Gastroesophageal sphincter (tissue), 4 donors: ENCODE measurements around the gene OBP2B. TPM values are rescaled to one million over a fixed set of nuclear protein-coding genes. Genes with fewer than 3 reads are reported as not detected.

Experiments
- ATAC-seq: fragments of 150-250 bp; one replicate; pipeline ENCODE4 v1.9.1; 2016; ENCODE audit warnings: mild to moderate bottlenecking, moderate library complexity
- H3K27ac ChIP-seq, 4 donors: fragments of 200-600 bp; sonication (generic) in 3 of 4; 1 replicate in 3 of 4; 2 replicates in 1 of 4; pipeline ENCODE4 v1.5.1; 2016 to 2019
- H3K27me3 ChIP-seq: fragments of 200-600 bp; sonication (generic); one replicate; pipeline ENCODE4 v1.5.1; 2019
- H3K36me3 ChIP-seq, 2 donors: fragments of 200-600 bp; sonication (generic); one replicate each; pipeline ENCODE4 v1.5.1; 2019; ENCODE audit warnings: control low read depth in 1 of 2
- H3K4me1 ChIP-seq, 3 donors: fragments of 200-600 bp; sonication (generic); 1 replicate in 2 of 3; 2 replicates in 1 of 3; pipeline ENCODE4 v1.5.1; 2016 to 2019; ENCODE audit warnings: control low read depth in 2 of 3
- H3K4me3 ChIP-seq, 2 donors: fragments of 200-600 bp; sonication (generic); one replicate each; pipeline ENCODE4 v1.5.1; 2019; ENCODE audit warnings: mild to moderate bottlenecking in 1 of 2, moderate library complexity in 1 of 2
- H3K9me3 ChIP-seq, 3 donors: fragments of 200-600 bp; sonication (generic); one replicate each; pipeline ENCODE4 v1.5.1; 2017 to 2019; ENCODE audit warnings: control low read depth in 2 of 3
- CTCF ChIP-seq, 4 experiments: fragments of 200-600 bp in 2 of 4; fragments of 450-650 bp in 2 of 4; sonication (generic) in 1 of 4; IDR thresholded peaks; one replicate each; pipeline ENCODE4 v1.5.1; 2017 to 2019; ENCODE audit warnings: antibody characterized with exemption in 4 of 4, mild to moderate bottlenecking in 2 of 4, moderate library complexity in 2 of 4
- EP300 ChIP-seq: sonication (generic); formaldehyde crosslinking; IDR thresholded peaks from one replicate; pipeline ENCODE4 v1.6.1; 2017; ENCODE audit warnings: antibody characterized with exemption, mild to moderate bottlenecking
- POLR2A ChIP-seq, 2 donors: fragments of 450-650 bp; IDR thresholded peaks; one replicate each; pipeline ENCODE4 v1.6.1; 2017; ENCODE audit warnings: antibody characterized with exemption in 2 of 2, mild to moderate bottlenecking in 2 of 2, moderate library complexity in 1 of 2
- POLR2AphosphoS5 ChIP-seq: sonication (generic); formaldehyde crosslinking; IDR thresholded peaks from one replicate; pipeline ENCODE4 v1.6.1; 2017; ENCODE audit warnings: antibody characterized with exemption
- WGBS, 2 donors: methylation state at CpG; one replicate each; pipeline ENCODE4 v1.1.5; 2018; ENCODE audit warnings: low coverage in 1 of 2; 5-methylcytosine and 5-hydroxymethylcytosine counted together
- total RNA-seq, 4 donors: library from RNA; depleted of rRNA; stranded (reverse); fragments of >200 nt; gene quantifications; one replicate each; pipeline ENCODE4 v1.1.0, GENCODE V29; 2016

OBP2B gene
- total RNA-seq, 4 donors from 2014 or later = not detected

DNA sequence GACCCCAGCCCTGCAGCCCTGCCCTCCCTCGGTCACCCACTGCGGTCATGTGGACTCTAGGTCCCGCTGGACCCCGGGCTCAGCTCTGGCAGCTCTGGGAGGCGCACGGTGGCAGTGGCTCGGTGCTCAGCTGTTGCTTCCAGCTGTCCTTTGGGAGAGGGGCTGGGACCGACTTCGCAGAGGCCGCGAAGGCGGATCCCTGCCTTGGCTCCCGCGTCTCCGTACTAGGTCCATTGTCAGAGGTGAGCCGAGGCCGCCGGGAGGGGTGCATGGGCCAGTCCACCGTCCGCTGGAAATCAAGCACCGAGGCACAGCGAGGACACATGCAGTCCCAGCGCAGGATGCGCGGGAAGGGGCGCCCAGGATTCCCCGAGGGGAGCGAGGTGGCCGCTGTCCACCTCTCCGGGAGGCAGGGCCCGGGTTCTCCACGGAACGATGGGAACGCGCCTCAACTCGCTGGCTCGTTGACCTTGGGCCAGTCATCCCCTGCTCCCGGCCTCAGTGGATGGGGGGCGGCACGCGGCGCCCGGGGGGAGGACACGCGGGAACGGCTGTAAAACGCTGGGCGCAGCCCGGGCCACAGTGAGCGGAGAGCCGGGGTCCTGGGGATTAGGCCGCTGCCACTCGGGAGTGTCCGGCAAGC lies 46.1 kb downstream of the OBP2B start:
- Histone ChIP-seq H3K9me3 (no peaks in the 10 kb centered on the region), H3K36me3 (peaks cover 0 to 25% of the 10 kb centered on the region in 2 donors), H3K27me3 (peaks cover 12% of the 10 kb centered on the region), H3K27ac (peak overlapping the region in 3 of 4 donors; percentile 67 to 85 (median 74)), H3K4me3 (peak overlapping the region; percentile 58 to 80), H3K4me1 (peaks cover 0 to 42% (median 15%) of the 10 kb centered on the region in 3 donors)
- no peak for ATAC-seq
- no CpG with 5 or more reads among the region's 54 CpGs for WGBS, 2 donors
- no peak for TF ChIP-seq POLR2A (IDR thresholded peaks at IDR 0.05)
- TF ChIP-seq POLR2AphosphoS5 = no peak
- no peak for TF ChIP-seq CTCF (IDR thresholded peaks at IDR 0.05)
- no peak for TF ChIP-seq EP300

DNA sequence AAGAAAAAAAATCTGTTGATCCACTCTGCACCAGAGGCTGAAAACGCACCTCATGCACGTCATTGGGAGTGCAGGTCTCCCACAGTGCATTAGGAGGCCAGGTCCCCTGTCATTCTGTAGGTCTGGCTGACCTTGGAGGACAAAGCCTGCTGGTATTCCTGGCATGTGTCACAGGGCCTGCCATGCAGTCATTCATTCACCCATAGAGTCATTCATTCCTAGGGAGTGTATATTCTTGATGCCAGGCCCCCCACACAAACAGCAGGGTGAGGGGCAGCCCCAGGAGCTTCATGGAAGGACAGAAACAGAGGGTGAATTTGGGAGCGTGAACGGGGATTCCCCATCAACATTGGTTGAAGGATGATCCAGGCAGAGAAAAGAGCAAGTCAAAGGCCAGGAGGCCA lies 47.5 kb downstream of the OBP2B start:
- peaks cover 0 to 42% (median 15%) of the 10 kb centered on the region in 3 donors for H3K4me1 ChIP-seq
- peaks cover 0 to 39% of the 10 kb centered on the region in 2 donors for H3K36me3 ChIP-seq
- peaks cover 12% of the 10 kb centered on the region for H3K27me3 ChIP-seq
- peak overlapping the region in 2 of 4 donors; percentile 48 to 49 for H3K27ac ChIP-seq
- no peak for ATAC-seq
- WGBS, 2 donors = 65 to 76% methylated on average over 2 to 4 of the region's 4 CpGs
- no peak overlapping the region for H3K4me3 ChIP-seq
- TF ChIP-seq CTCF (IDR thresholded peaks at IDR 0.05) = no peak
- no peak for TF ChIP-seq POLR2A (IDR thresholded peaks at IDR 0.05)
- no peak for TF ChIP-seq POLR2AphosphoS5
- no peak for TF ChIP-seq EP300
- no peaks in the 10 kb centered on the region for H3K9me3 ChIP-seq

DNA sequence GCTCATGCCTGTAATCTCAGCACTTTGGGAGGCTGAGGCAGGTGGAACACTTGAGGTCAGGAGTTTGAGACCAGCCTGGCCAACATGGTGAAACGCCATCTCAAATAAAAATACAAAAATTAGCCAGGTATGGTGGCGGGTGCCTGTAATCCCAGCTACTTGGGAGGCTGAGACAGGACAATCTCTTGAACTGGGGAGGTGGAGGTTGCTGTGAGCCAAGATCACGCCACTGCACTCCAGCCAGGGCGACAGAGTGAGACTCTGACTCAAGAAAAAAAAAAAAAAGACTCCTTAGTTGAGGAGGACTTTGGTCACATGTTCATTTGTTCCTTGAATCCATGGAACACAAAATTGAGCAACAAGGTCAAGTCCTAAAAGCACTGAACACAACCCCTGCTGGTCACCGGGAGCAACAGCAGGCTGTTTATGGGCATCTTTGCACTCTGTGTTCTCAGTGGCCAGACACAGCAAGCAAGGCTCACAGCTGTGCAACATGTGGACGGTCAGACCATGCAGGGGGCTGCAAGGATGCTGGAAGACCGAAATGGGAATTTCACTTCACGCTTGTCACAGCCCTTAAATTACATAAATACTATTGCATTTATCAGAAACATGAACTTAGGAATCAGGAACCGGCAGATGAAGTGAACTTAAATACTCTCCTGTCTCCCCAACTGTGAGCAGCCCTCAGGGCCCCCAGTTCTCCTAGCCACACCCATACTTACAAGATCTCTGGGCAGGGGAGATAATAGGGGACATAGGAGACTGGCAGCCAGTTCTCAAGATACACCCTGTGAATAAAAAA lies 48.1 kb downstream of the OBP2B start:
- H3K4me3 ChIP-seq = no peak overlapping the region
- 40 to 62% methylated on average over 3 to 9 of the region's 9 CpGs for WGBS, 2 donors
- no peak for TF ChIP-seq EP300
- TF ChIP-seq CTCF (IDR thresholded peaks at IDR 0.05) = peak in 3 of 4 experiments; percentile 67 to 77 (median 77)
- TF ChIP-seq POLR2AphosphoS5 = peak; percentile 59
- H3K27ac ChIP-seq = peak overlapping the region in 3 of 4 donors; percentile 40 to 49 (median 48)
- H3K4me1 ChIP-seq = peaks cover 0 to 42% (median 15%) of the 10 kb centered on the region in 3 donors
- H3K9me3 ChIP-seq = no peaks in the 10 kb centered on the region
- ATAC-seq = peak; percentile 81
- H3K27me3 ChIP-seq = peaks cover 12% of the 10 kb centered on the region
- H3K36me3 ChIP-seq = peaks cover 0 to 42% of the 10 kb centered on the region in 2 donors

DNA sequence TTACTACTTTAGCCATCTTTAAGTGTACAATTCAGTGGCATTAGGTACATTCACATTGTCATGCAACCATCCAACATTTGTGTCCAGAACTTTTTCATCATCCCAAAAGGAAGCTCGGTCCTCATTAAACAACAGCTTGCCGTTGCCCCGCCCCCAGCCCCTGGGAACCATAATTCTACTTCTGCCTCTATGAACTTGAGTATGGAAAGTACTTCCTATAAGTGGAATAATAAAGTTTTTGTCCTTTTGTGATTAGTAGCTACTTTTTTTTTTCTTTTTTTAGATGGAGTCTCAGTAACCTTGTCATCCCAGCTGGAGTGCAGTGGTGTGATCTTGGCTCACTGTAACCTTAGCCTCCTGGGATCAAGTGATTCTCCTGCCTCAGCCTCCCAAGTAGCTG lies 50.4 kb downstream of the OBP2B start:
- TF ChIP-seq POLR2A (IDR thresholded peaks at IDR 0.05) (no peak), EP300 (no peak), CTCF (IDR thresholded peaks at IDR 0.05) (no peak), POLR2AphosphoS5 (no peak)
- Histone ChIP-seq H3K27me3 (peaks cover 9% of the 10 kb centered on the region), H3K4me1 (peaks cover 0 to 31% (median 10%) of the 10 kb centered on the region in 3 donors), H3K4me3 (no peak overlapping the region), H3K9me3 (no peaks in the 10 kb centered on the region), H3K36me3 (peaks cover 0 to 56% of the 10 kb centered on the region in 2 donors), H3K27ac (no peak overlapping the region)
- WGBS, 2 donors = 78% methylated on average over 3 of the region's 3 CpGs; no CpG with 5 or more reads in 1 of the 2 donors
- ATAC-seq = no peak

Other genes starting within 250 kb of the OBP2B start
- gene GFI1B, start 230.6 kb downstream of the OBP2B start, total RNA-seq = not detected
- gene GTF3C5, start 178.3 kb downstream of the OBP2B start, total RNA-seq = 10 to 100 TPM; 43.5 to 51.5 (median 48.9) TPM
- under 1 TPM in 3 of 4 donors, not detected in 1; 0.35 to 0.81 (median 0.62) TPM for gene CEL, start 147.3 kb downstream of the OBP2B start, total RNA-seq
- 10 to 100 TPM; 44.8 to 53.0 (median 49.8) TPM for gene RALGDS, start 88.0 kb downstream of the OBP2B start, total RNA-seq
- 10 to 100 TPM; 11.3 to 18.0 (median 15.6) TPM for gene GBGT1, start 45.3 kb downstream of the OBP2B start, total RNA-seq
- 1 to 10 TPM in 2 of 4 donors, under 1 TPM in 2; 0.47 to 10.0 (median 0.91) TPM for gene ABO, start 66.0 kb upstream of the OBP2B start, total RNA-seq
- gene SURF6, start 126.9 kb upstream of the OBP2B start, total RNA-seq = 10 to 100 TPM; 22.5 to 36.3 (median 25.8) TPM
- 10 to 100 TPM; 25.1 to 47.3 (median 37.8) TPM for gene MED22, start 138.9 kb upstream of the OBP2B start, total RNA-seq
- 1,000 to 10,000 TPM; 1,385 to 2,320 (median 1,660) TPM for gene RPL7A, start 139.0 kb upstream of the OBP2B start, total RNA-seq
- gene SURF1, start 147.2 kb upstream of the OBP2B start, total RNA-seq = 10 to 100 TPM; 46.0 to 53.4 (median 49.8) TPM
- gene SURF2, start 147.3 kb upstream of the OBP2B start, total RNA-seq = 10 to 100 TPM; 11.2 to 16.3 (median 15.3) TPM
- gene SURF4, start 166.8 kb upstream of the OBP2B start, total RNA-seq = 100 to 1,000 TPM in 3 of 4 donors, 10 to 100 TPM in 1; 78.1 to 139 (median 108) TPM
- gene STKLD1, start 167.1 kb upstream of the OBP2B start, total RNA-seq = 1 to 10 TPM in 1 of 4 donors, under 1 TPM in 1, not detected in 2; 0.93 to 1.3 TPM
- gene REXO4, start 208.8 kb upstream of the OBP2B start, total RNA-seq = 10 to 100 TPM; 11.2 to 29.9 (median 18.1) TPM
- gene ADAMTS13, start 213.1 kb upstream of the OBP2B start, total RNA-seq = 1 to 10 TPM in 3 of 4 donors, under 1 TPM in 1; 0.94 to 2.7 (median 2.1) TPM